ENCODE results near the gene CNTNAP2. TPM values are rescaled to one million over a fixed set of nuclear protein-coding genes. Genes with fewer than 3 reads are reported as not detected.

Gene CNTNAP2
- total and polyA plus RNA-seq, 4 donors = 0.14 to 2.3 (median 1.1) TPM

DNA sequence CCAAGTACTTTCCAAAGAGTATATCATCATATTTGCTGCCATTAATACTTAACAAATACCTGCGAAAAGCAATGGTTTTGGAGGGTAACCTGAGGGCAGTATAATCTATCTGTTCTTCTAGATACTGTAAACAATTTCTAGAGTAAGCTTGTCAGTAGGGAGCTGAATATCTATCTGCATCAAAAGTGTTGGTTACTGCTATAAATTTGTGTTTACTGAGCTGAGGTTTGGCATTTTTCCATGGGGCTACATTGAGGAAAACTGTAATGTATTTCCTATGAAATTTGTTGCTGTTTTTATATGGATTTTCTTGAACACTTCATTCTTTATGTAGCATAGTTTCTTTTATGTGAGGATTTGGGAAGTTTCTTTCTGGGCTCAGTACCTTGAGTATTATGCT is 913.4 kb downstream of the CNTNAP2 start:
- DNase-seq (ENCODE audit: low spot score) = no peak
- Histone ChIP-seq H3K4me1 (ENCODE audit: control insufficient read depth in 4 of 4, insufficient read depth in 4 of 4, low read length in 3 of 4) (no peaks in the 10 kb centered on the region), H3K27ac (ENCODE audit: low read depth in 1 of 2, low read length in 2 of 2) (no peak overlapping the region), H3K27me3 (ENCODE audit: control insufficient read depth in 4 of 4, insufficient read depth in 4 of 4, low read length in 3 of 4) (peaks cover 0 to 4% (median 0%) of the 10 kb centered on the region in 4 donors), H3K9ac (ENCODE audit: low read depth in 1 of 2, low read length in 2 of 2) (no peak overlapping the region), H3K9me3 (ENCODE audit: control insufficient read depth in 4 of 4, low read length in 3 of 4) (no peaks in the 10 kb centered on the region), H3K36me3 (ENCODE audit: control insufficient read depth in 4 of 4, insufficient read depth in 3 of 4, low read depth in 1 of 4, low read length in 3 of 4) (no peaks in the 10 kb centered on the region), H3K4me3 (ENCODE audit: low read depth in 1 of 3, low read length in 3 of 3) (no peak overlapping the region)
- TF ChIP-seq EGR1 (IDR thresholded peaks at IDR 0.05; ENCODE audit: low read depth in 2 of 2) = no peak
- TF ChIP-seq, protein P1, sequence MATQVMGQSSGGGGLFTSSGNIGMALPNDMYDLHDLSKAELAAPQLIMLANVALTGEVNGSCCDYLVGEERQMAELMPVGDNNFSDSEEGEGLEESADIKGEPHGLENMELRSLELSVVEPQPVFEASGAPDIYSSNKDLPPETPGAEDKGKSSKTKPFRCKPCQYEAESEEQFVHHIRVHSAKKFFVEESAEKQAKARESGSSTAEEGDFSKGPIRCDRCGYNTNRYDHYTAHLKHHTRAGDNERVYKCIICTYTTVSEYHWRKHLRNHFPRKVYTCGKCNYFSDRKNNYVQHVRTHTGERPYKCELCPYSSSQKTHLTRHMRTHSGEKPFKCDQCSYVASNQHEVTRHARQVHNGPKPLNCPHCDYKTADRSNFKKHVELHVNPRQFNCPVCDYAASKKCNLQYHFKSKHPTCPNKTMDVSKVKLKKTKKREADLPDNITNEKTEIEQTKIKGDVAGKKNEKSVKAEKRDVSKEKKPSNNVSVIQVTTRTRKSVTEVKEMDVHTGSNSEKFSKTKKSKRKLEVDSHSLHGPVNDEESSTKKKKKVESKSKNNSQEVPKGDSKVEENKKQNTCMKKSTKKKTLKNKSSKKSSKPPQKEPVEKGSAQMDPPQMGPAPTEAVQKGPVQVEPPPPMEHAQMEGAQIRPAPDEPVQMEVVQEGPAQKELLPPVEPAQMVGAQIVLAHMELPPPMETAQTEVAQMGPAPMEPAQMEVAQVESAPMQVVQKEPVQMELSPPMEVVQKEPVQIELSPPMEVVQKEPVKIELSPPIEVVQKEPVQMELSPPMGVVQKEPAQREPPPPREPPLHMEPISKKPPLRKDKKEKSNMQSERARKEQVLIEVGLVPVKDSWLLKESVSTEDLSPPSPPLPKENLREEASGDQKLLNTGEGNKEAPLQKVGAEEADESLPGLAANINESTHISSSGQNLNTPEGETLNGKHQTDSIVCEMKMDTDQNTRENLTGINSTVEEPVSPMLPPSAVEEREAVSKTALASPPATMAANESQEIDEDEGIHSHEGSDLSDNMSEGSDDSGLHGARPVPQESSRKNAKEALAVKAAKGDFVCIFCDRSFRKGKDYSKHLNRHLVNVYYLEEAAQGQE (IDR thresholded peaks at IDR 0.05) = no peak
- 86% methylated on average over 1 of the region's 1 CpG for WGBS

DNA sequence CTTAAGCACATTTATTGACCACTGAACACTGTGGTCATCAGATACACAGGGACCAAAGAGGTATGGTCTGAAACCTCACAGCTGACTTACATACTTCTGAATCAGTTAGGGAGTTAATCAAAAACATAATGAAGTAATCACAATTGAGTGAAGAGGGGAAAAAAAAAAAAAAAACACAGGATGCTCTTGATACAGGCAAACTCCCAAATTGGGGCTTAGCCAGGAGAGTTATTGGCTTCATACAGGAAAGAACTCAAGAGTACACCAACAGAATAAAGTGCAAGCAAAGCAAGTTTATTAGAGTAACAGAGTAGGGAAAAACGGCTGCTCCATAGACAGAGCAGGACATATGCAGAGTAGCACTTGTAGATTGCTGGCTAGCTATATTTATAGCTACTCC is 917.0 kb downstream of the CNTNAP2 start:
- DNase-seq (ENCODE audit: low spot score) = no peak
- TF ChIP-seq SP1 (IDR thresholded peaks at IDR 0.05) = no peak
- TF ChIP-seq YY1 (IDR thresholded peaks at IDR 0.05) = no peak
- TF ChIP-seq, protein P1 (IDR thresholded peaks at IDR 0.05) = no peak
- no peak for TF ChIP-seq HNF4G (IDR thresholded peaks at IDR 0.05)
- TF ChIP-seq, protein P2, sequence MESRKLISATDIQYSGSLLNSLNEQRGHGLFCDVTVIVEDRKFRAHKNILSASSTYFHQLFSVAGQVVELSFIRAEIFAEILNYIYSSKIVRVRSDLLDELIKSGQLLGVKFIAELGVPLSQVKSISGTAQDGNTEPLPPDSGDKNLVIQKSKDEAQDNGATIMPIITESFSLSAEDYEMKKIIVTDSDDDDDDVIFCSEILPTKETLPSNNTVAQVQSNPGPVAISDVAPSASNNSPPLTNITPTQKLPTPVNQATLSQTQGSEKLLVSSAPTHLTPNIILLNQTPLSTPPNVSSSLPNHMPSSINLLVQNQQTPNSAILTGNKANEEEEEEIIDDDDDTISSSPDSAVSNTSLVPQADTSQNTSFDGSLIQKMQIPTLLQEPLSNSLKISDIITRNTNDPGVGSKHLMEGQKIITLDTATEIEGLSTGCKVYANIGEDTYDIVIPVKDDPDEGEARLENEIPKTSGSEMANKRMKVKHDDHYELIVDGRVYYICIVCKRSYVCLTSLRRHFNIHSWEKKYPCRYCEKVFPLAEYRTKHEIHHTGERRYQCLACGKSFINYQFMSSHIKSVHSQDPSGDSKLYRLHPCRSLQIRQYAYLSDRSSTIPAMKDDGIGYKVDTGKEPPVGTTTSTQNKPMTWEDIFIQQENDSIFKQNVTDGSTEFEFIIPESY (IDR thresholded peaks at IDR 0.05) = no peak
- TF ChIP-seq, protein P3, sequence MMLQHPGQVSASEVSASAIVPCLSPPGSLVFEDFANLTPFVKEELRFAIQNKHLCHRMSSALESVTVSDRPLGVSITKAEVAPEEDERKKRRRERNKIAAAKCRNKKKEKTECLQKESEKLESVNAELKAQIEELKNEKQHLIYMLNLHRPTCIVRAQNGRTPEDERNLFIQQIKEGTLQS (IDR thresholded peaks at IDR 0.05) = no peak
- TF ChIP-seq FOXA1 (IDR thresholded peaks at IDR 0.05) = no peak
- TF ChIP-seq GABPA (IDR thresholded peaks at IDR 0.05 in 1 of 2, conservative IDR thresholded peaks at IDR 0.05 in 1 of 2) = no peak
- TF ChIP-seq TAF1 (conservative IDR thresholded peaks at IDR 0.05) = no peak
- TF ChIP-seq, protein P4, sequence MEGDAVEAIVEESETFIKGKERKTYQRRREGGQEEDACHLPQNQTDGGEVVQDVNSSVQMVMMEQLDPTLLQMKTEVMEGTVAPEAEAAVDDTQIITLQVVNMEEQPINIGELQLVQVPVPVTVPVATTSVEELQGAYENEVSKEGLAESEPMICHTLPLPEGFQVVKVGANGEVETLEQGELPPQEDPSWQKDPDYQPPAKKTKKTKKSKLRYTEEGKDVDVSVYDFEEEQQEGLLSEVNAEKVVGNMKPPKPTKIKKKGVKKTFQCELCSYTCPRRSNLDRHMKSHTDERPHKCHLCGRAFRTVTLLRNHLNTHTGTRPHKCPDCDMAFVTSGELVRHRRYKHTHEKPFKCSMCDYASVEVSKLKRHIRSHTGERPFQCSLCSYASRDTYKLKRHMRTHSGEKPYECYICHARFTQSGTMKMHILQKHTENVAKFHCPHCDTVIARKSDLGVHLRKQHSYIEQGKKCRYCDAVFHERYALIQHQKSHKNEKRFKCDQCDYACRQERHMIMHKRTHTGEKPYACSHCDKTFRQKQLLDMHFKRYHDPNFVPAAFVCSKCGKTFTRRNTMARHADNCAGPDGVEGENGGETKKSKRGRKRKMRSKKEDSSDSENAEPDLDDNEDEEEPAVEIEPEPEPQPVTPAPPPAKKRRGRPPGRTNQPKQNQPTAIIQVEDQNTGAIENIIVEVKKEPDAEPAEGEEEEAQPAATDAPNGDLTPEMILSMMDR (IDR thresholded peaks at IDR 0.05; ENCODE audit: low read depth, low read length, missing input control) = no peak
- TF ChIP-seq RAD21 (IDR thresholded peaks at IDR 0.05) = no peak
- no peaks in the 10 kb centered on the region for H3K4me1 ChIP-seq (ENCODE audit: control insufficient read depth in 4 of 4, insufficient read depth in 4 of 4, low read length in 3 of 4)
- 64% methylated on average over 1 of the region's 1 CpG for WGBS
- H3K27ac ChIP-seq (ENCODE audit: low read depth in 1 of 2, low read length in 2 of 2) = no peak overlapping the region
- no peaks in the 10 kb centered on the region for H3K36me3 ChIP-seq (ENCODE audit: control insufficient read depth in 4 of 4, insufficient read depth in 3 of 4, low read depth in 1 of 4, low read length in 3 of 4)
- no peaks in the 10 kb centered on the region for H3K9me3 ChIP-seq (ENCODE audit: control insufficient read depth in 4 of 4, low read length in 3 of 4)
- no peak overlapping the region for H3K4me3 ChIP-seq (ENCODE audit: low read depth in 1 of 3, low read length in 3 of 3)
- peaks cover 0 to 4% (median 0%) of the 10 kb centered on the region in 4 donors for H3K27me3 ChIP-seq (ENCODE audit: control insufficient read depth in 4 of 4, insufficient read depth in 4 of 4, low read length in 3 of 4)
- H3K9ac ChIP-seq (ENCODE audit: low read depth in 1 of 2, low read length in 2 of 2) = no peak overlapping the region
